Activated naive CD4-positive, alpha-beta T cell treated with anti-CD3 and anti-CD28 coated beads, Interleukin-2, amount 50 U/mL, for 24 hours (primary cell): ENCODE data around the gene ACACA.

ENCODE experiments used
- H3K27ac Mint-ChIP-seq: one replicate; pipeline ENCODE4 v1.8.0; 2021; ENCODE audit warnings: mild to moderate bottlenecking, mixed read lengths
- H3K27me3 Mint-ChIP-seq: one replicate; pipeline ENCODE4 v1.8.0; 2021; ENCODE audit warnings: mixed read lengths
- H3K36me3 Mint-ChIP-seq: one replicate; pipeline ENCODE4 v1.8.0; 2021; ENCODE audit warnings: mixed read lengths
- H3K4me1 Mint-ChIP-seq: one replicate; pipeline ENCODE4 v1.8.0; 2021; ENCODE audit warnings: mixed read lengths
- H3K4me3 Mint-ChIP-seq: one replicate; pipeline ENCODE4 v1.8.0; 2021; ENCODE audit warnings: mild to moderate bottlenecking, mixed read lengths
- H3K9me3 Mint-ChIP-seq: one replicate; pipeline ENCODE4 v1.8.0; 2021; ENCODE audit warnings: mixed read lengths

Gene ACACA

DNA sequence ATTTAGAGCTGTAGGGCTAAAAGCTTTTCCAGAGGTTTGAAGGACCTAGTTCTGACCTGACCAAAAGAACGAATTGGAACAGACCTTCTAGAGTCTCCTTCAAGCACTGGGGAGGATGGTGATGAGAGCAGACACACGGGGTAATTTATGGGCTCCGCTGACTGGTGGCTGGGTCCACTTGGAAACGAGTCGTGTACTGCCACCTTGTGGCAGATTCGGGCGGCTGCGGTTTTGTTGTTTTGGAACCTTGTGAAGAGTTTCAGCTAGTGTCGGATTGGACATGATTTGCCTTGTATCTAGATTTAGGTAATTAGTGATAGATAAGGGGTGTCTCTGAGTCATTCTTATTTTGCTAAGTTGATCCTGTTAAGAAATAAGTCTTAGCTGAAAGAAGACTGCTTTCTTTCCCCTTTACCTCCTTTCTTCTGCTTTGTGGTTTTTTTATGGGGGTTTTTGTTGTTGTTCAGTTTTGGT, 359.0 kb downstream of the ACACA start:
- peaks cover 3% of the 10 kb centered on the region for H3K36me3 Mint-ChIP-seq
- H3K4me3 Mint-ChIP-seq, result no peak overlapping the region
- H3K4me1 Mint-ChIP-seq, result peaks cover 15% of the 10 kb centered on the region

GRCh38 chr17:37045351-37045922, 361.2 kb downstream of the ACACA start:
- no peaks in the 10 kb centered on the region for H3K9me3 Mint-ChIP-seq
- H3K4me3 Mint-ChIP-seq, result no peak overlapping the region
- peaks cover 15% of the 10 kb centered on the region for H3K4me1 Mint-ChIP-seq
- H3K27me3 Mint-ChIP-seq, result no peaks in the 10 kb centered on the region
- H3K36me3 Mint-ChIP-seq, result peaks cover 3% of the 10 kb centered on the region
- H3K27ac Mint-ChIP-seq, result no peak overlapping the region

More for the DNA sequence above, 359.0 kb downstream of the ACACA start:
- Mint-ChIP-seq H3K27ac (peak overlapping the region; percentile 48), H3K9me3 (no peaks in the 10 kb centered on the region), H3K27me3 (no peaks in the 10 kb centered on the region)

DNA sequence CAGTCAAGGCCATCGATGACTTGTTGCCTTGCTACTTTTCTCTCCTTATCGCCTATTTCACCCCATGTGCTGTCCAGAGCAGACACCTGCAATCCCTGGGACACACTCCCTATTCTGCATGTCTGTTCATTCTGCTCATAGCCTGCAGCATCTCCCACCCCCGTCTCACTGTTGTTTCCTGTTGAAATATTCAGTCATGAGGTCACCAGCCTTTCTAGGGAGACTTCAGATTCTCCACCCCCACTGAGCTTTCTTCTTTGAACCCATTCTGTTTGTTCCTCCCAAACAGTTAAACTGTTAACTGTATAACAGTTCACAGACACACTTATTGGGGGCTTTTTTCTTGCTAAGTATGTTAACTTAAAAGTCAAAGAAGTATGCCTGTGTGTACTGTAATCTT, 363.4 kb downstream of the ACACA start:
- peaks cover 3% of the 10 kb centered on the region for H3K36me3 Mint-ChIP-seq
- no peaks in the 10 kb centered on the region for H3K9me3 Mint-ChIP-seq
- H3K27ac Mint-ChIP-seq, result peak overlapping the region; percentile 42
- peaks cover 15% of the 10 kb centered on the region for H3K4me1 Mint-ChIP-seq
- H3K4me3 Mint-ChIP-seq, result no peak overlapping the region
- no peaks in the 10 kb centered on the region for H3K27me3 Mint-ChIP-seq

- H3K4me3 Mint-ChIP-seq, result no peak overlapping the region
- H3K27me3 Mint-ChIP-seq, result no peaks in the 10 kb centered on the region
- peaks cover 6% of the 10 kb centered on the region for H3K4me1 Mint-ChIP-seq
- no peaks in the 10 kb centered on the region for H3K9me3 Mint-ChIP-seq
- no peak overlapping the region for H3K27ac Mint-ChIP-seq
- peaks cover 2% of the 10 kb centered on the region for H3K36me3 Mint-ChIP-seq
These were observed 364.7 kb downstream of the ACACA start for GRCh38 chr17:37041932-37042331.

- H3K9me3 Mint-ChIP-seq, result no peaks in the 10 kb centered on the region
- H3K27ac Mint-ChIP-seq, result no peak overlapping the region
- peaks cover 6% of the 10 kb centered on the region for H3K4me1 Mint-ChIP-seq
- peaks cover 6% of the 10 kb centered on the region for H3K36me3 Mint-ChIP-seq
- no peak overlapping the region for H3K4me3 Mint-ChIP-seq
- no peaks in the 10 kb centered on the region for H3K27me3 Mint-ChIP-seq
These were observed 367.4 kb downstream of the ACACA start for GRCh38 chr17:37039269-37039668.

DNA sequence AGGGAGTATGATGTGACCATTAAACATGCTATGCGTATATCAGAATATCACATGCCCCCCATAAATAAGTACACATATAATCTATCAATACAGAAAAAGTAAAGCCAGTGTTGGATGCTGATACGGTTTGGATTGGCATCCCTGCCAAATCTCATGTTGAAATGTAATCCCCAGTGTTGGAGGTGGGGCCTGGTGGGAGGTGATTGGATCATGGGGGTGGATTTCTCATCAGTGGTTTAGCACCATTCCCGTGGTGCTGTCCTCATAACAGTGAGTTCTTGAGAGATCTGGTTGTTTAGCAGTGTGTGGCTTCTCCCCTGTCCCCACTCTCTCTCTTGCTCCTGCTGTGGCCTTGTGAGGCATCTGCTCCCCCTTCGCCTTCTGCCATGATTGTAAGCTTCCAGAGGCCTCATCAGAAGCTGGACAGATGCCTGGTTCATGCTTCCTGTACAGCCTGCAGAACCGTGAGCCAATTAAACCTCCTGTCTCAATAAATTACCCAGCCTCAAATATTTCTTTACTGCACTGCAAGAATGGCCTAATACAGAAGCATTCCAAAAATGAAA, 369.0 kb downstream of the ACACA start:
- H3K9me3 Mint-ChIP-seq, result no peaks in the 10 kb centered on the region
- H3K27ac Mint-ChIP-seq, result no peak overlapping the region
- no peaks in the 10 kb centered on the region for H3K27me3 Mint-ChIP-seq
- peaks cover 7% of the 10 kb centered on the region for H3K36me3 Mint-ChIP-seq
- H3K4me3 Mint-ChIP-seq, result no peak overlapping the region
- no peaks in the 10 kb centered on the region for H3K4me1 Mint-ChIP-seq
